ENCODE measurements around the gene SLC16A9. TPM values are rescaled to one million over a fixed set of nuclear protein-coding genes. Genes with fewer than 3 reads are reported as not detected.

The SLC16A9 gene
- total RNA-seq, 1 donor = 1.5 TPM

DNA sequence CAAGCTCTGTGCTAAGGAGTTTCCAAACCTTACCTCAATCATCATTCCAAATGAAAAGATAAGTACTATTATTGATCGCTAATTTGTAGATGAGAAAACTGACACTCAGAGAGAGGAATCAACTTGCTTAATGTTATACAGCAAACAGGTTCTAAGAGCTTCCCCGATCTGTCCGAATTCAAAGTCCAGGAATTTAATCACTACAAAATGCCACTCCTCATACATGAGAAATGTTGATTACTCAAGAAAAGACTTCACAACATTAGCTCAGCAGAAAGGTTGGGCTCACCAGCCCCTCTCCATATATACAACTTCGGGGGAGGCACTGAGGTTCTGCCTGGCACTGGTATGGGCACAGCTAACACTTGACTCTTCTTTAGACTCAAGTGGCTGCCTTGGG, 80.7 kb downstream of the SLC16A9 start:
- H3K4me3 ChIP-seq (ENCODE audit: low read depth, low read length) = no peak overlapping the region
- no peak for DNase-seq (ENCODE audit: low read depth)
- TF ChIP-seq, protein P1, sequence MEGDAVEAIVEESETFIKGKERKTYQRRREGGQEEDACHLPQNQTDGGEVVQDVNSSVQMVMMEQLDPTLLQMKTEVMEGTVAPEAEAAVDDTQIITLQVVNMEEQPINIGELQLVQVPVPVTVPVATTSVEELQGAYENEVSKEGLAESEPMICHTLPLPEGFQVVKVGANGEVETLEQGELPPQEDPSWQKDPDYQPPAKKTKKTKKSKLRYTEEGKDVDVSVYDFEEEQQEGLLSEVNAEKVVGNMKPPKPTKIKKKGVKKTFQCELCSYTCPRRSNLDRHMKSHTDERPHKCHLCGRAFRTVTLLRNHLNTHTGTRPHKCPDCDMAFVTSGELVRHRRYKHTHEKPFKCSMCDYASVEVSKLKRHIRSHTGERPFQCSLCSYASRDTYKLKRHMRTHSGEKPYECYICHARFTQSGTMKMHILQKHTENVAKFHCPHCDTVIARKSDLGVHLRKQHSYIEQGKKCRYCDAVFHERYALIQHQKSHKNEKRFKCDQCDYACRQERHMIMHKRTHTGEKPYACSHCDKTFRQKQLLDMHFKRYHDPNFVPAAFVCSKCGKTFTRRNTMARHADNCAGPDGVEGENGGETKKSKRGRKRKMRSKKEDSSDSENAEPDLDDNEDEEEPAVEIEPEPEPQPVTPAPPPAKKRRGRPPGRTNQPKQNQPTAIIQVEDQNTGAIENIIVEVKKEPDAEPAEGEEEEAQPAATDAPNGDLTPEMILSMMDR (IDR thresholded peaks at IDR 0.05; ENCODE audit: insufficient read depth, low read length) = no peak

DNA sequence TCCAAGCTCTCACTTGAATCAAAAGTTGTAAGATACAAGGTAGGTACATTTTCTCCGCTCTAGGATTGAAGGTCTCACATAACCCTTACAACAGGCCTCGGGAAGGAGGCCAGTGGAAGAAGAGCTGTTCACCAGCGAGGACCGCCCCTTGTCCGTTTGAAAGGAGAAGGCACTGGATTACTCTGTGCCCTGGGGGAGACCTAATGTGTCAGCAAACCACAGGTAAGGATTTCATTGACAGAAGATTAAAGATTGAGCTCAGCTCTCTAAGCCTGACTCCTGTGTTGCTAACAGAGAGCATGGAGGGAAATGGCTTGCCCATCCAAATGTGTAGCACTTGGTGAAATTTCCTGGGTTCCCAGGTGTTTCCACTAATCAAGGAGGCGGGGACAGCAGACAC, 81.2 kb downstream of the SLC16A9 start:
- H3K4me3 ChIP-seq (ENCODE audit: low read depth, low read length) = no peak overlapping the region
- DNase-seq (ENCODE audit: low read depth) = no peak
- TF ChIP-seq, protein P1 (IDR thresholded peaks at IDR 0.05; ENCODE audit: insufficient read depth, low read length) = no peak

DNA sequence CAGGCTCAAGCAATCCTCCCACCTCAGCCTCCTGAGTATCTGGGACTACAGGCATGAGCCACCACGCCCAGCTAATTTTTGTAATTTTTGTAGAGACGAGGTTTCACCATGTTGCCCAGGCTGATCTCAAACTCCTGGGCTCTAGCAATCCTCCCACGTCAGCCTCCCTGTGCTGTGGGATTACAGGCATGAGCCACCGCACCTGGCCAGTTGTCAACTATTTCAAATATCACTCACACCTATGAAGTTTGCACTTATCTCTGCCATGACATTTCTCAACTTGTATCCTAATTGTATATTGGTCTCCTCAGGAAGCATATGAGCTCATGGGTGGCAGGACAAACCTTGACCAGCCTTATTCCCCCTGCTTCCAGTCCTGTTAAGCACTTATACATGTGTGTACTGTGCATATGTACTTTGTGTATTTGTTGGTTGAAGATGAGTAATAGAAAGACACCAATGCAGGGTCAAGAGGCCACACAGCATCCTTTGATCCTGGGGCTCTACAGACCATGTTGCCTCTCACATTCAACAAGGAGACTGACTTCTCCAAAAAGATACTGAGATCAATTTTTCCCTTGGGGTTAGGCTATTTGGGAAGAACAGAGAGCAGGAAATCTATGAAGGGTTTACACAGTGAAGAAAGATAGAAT, 82.2 kb downstream of the SLC16A9 start:
- H3K4me3 ChIP-seq (ENCODE audit: low read depth, low read length) = no peak overlapping the region
- DNase-seq (ENCODE audit: low read depth) = no peak
- TF ChIP-seq, protein P1 (IDR thresholded peaks at IDR 0.05; ENCODE audit: insufficient read depth, low read length) = no peak

DNA sequence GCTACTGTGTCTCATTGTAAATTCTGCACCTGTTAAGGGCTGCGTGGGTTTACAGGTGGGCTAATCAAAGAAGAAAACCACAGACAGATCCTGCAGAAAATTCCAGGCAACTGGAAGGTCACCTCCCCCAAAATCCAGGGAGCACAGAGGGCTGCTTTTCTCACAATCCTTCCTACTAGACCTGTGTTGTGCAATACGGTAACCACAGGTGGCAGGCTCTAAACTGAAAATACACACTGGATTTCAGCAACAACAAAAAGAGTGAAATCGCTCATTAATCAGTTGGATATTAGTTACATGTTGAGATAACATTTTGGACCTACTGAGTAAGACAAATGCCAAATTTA, 83.2 kb downstream of the SLC16A9 start:
- DNase-seq (ENCODE audit: low read depth) = no peak
- TF ChIP-seq, protein P1 (IDR thresholded peaks at IDR 0.05; ENCODE audit: insufficient read depth, low read length) = no peak
- H3K4me3 ChIP-seq (ENCODE audit: low read depth, low read length) = no peak overlapping the region

DNA sequence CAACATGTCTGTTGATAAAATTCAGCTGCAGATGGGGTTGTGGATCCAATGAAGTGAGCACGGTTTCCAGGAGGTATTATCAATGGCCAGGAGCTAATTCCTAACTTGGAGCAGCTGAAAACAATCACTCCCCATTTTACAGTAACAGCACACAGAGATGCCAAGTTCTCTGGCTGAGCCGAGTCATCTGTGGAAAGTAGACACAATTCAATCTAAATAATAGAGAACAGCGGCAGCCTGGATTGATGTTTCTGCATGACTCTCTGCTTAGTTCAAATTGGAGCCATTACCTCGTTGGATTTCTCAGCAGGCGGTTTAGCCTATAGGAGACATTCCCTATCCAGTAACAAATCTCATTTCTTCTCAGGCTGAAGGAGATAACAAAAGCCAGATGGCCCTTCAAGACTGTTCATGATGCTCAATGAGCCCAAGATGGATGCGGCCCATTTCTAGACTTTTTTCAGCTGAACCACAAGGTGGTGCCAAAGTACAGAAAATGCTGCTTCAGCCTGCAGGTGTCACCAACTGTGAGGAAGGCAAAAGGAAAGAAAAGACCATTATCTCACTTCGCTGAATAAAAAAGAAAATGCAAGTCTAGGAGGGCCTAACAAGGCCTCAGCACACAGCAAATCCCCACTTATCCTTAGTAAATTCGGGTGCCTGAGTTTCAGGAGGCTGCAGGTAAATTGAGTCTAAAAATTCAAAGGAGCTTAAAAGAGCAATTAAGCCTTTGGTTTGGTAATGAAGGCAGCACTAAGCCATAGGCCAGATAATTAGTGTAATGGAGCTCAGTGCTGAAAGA, 83.7 kb downstream of the SLC16A9 start:
- TF ChIP-seq, protein P1 (IDR thresholded peaks at IDR 0.05; ENCODE audit: insufficient read depth, low read length) = peak; percentile 72
- H3K4me3 ChIP-seq (ENCODE audit: low read depth, low read length) = no peak overlapping the region
- peak; percentile 92 for DNase-seq (ENCODE audit: low read depth)

DNA sequence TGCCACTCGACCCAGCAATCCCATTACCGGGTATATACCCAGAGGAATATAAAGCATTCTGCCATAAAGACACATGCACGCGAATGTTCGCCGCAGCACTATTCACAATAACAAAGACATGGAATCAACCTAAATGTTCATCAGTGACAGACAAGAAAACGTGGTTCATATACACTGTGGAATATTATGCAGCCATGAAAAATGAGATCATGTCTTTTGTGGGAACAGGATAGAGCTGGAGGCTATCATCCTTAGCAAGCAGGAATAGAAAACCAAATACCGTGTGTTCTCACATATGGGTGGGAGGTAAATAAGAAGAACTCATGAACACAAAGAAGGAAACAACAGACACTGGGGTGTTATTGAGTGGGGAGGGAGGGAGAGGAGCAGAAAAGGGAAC, 84.7 kb downstream of the SLC16A9 start:
- TF ChIP-seq, protein P1 (IDR thresholded peaks at IDR 0.05; ENCODE audit: insufficient read depth, low read length) = no peak
- no peak for DNase-seq (ENCODE audit: low read depth)
- no peak overlapping the region for H3K4me3 ChIP-seq (ENCODE audit: low read depth, low read length)

Data from fibroblast of the aortic adventitia (primary cell).